GM12891 (cell line): ENCODE data around the gene CNTN2.
A peak's percentile ranks its signal among the peaks of the same experiment; 100 is the strongest.

Experiments
- DNase-seq: peaks from one replicate; pipeline ENCODE4 v3.0.0; 2011; ENCODE audit warnings: low spot score; ENCODE audit not compliant: insufficient read length
- FAIRE-seq: peaks from 2 replicates; lab custom pipeline; 2011; peaks lifted over from hg19 to GRCh38; lab: Jason Lieb, UNC
- PAX5 ChIP-seq: IDR thresholded peaks from 2 replicates; pipeline ENCODE4 v1.6.1; 2011; ENCODE audit warnings: low read length, moderate library complexity, mild to moderate bottlenecking; ENCODE audit not compliant: insufficient read depth, severe bottlenecking
- POLR2A ChIP-seq: IDR thresholded peaks from 2 replicates; pipeline ENCODE4 v1.6.1; 2011; ENCODE audit warnings: low read depth, low read length, control low read depth
- POLR2AphosphoS5 ChIP-seq: IDR thresholded peaks from 2 replicates; pipeline ENCODE4 v1.6.1; 2011; ENCODE audit warnings: low read depth, low read length, control low read depth
- POU2F2 ChIP-seq: IDR thresholded peaks from 2 replicates; pipeline ENCODE4 v1.6.1; 2011; ENCODE audit warnings: low read depth, mild to moderate bottlenecking, control low read depth, low read length, moderate library complexity
- SPI1 ChIP-seq: IDR thresholded peaks from 2 replicates; pipeline ENCODE4 v1.6.1; 2011; ENCODE audit warnings: low read depth, low read length, control low read depth
- TAF1 ChIP-seq: IDR thresholded peaks from 2 replicates; pipeline ENCODE4 v1.6.1; 2011; ENCODE audit warnings: low read depth, low read length, control low read depth

The CNTN2 gene

DNA sequence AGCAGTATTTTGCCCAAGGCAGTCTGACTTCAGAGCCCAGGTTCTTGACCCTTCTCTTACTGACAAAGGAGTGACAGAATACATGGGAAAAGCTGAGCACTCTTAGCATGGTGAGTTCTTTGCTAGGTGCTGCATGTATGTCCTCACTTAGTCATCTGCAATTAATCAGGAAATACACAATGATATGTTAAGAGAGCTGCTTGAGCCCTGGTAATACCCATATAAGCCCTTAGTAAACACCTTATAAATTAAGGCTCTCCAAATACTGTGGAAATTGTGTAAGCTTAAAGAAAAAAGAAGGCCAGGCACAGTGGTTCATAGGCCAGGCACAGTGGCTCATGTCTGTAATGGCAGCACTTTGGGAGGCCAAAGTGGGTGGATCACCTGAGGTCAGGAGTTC lies 55.2 kb downstream of the CNTN2 start:
- no peak for FAIRE-seq
- no peak for TF ChIP-seq POLR2A
- no peak for TF ChIP-seq PAX5
- no peak for TF ChIP-seq POU2F2
- TF ChIP-seq POLR2AphosphoS5, result no peak
- no peak for TF ChIP-seq SPI1
- TF ChIP-seq TAF1, result no peak
- DNase-seq, result no peak

DNA sequence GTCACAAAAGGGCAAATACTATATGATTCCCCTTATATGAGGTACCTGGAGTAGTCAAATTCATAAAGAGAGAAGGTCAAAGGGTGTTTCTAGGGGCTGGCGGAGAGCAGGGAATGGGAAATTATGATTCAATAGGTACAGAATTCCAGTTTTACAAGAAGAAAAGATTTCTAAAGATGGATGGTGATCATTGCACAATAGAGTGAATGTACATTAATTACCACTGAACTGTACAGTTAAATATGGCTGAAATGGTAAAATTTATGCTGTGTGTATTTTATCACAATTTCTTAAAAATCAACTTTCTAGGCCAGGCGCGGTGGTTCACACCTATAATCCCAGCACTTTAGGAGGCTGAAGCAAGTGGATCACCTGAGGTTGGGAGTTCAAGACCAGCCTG lies 59.4 kb downstream of the CNTN2 start:
- FAIRE-seq (no peak), DNase-seq (no peak)
- TF ChIP-seq PAX5 (no peak), TAF1 (no peak), POLR2A (no peak), POU2F2 (no peak), POLR2AphosphoS5 (no peak), SPI1 (no peak)

DNA sequence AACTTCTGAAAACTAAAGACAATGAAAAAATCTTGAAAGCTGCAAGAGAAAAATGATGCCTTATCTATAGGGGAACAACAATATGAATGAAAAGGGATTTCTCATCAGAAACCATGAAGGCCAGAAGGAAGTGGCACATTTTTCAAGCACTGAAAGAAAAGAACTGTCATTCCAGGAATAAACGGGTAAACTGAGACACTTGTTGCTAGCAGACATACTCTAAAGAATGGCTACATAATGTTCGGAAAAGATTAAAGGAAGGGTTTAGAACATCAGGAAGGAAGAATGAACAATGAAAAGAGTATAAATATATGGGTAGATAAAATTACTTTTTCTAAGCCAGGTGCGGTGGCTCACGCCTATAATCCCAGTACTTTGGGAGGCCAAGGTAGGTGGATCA lies 64.3 kb downstream of the CNTN2 start:
- no peak for FAIRE-seq
- TF ChIP-seq TAF1, result no peak
- TF ChIP-seq POU2F2, result no peak
- no peak for DNase-seq

DNA sequence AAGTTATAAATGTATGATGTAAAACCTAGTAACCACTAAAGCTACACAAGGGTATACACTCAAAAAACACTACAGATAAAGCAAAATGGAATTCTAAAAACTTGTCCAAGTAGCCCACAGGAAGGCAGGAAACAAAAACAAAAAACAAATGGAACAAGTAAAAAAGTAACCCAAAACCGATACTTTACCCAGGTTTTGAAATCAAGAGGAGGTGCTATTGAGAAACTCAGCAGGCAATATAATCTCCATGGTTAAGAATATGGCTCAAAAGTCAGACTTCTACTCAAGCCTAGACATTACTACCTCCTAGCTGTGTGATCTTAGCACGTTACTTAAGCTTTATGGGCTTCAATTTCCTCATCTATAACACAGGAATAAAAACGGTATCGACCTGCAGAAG lies 65.5 kb downstream of the CNTN2 start:
- DNase-seq (no peak), FAIRE-seq (no peak)
- TF ChIP-seq POLR2A (no peak), PAX5 (no peak), POLR2AphosphoS5 (no peak), TAF1 (no peak), SPI1 (no peak), POU2F2 (no peak)

DNA sequence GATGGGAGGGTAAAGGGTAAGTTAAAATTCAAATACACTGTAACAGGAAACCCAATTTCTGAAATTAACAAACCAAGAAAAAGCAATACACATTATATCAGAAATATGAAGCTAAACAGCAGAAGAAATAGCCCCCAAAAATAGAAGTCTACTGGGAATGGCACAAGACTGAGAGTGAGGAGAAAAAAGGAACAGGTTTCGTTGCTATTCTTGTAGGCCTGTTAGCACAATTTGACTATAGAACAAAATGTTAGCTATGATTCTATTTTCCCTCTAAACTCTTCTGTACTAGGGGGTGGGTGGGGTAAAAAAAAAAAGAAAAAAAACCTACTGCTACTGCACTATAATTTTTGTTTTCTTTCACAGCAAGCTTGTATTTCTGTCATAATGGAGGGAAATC lies 66.3 kb downstream of the CNTN2 start:
- FAIRE-seq (no peak), DNase-seq (no peak)
- TF ChIP-seq POU2F2 (no peak), TAF1 (no peak), SPI1 (no peak), PAX5 (no peak), POLR2A (no peak), POLR2AphosphoS5 (no peak)

DNA sequence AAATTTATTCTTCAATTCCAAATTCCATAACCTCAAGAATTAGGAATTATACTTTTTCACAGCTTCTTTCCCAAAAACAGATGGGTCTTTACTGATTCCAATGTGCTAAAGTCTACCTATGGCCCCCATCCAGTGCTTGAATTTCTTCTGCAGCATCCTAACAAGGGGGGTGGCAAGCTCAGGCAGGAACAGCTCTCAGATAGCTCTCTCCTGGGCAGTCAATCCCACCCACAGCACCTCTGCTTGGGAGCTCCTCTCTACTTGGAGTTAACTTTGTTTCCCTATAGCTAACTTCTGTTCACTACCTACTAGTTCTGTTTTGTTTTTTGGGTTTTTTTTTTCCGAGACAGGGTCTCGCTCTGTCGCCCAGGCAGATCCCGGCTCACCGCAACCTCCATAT lies 66.7 kb downstream of the CNTN2 start:
- no peak for FAIRE-seq
- no peak for DNase-seq
- TF ChIP-seq POLR2A (no peak), POLR2AphosphoS5 (no peak), POU2F2 (no peak), TAF1 (no peak), SPI1 (no peak), PAX5 (no peak)

DNA sequence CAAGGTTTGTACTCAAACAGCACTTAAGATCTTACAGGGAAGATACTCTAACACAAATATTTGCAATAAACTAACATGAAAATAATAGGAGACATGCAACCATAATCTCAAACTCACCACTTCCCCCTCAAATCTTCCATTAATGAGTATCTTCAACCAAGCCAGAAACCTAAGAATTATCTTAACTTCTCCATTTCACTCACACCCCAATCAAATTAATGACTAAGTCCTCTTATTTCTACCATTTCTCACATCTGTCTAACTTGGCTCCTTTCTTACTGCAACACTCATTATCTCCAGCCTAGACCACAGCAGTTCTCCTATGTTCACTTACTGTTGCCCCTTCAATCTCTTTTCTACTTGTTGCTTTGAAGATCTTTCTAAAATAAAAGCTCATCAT lies 68.3 kb downstream of the CNTN2 start:
- DNase-seq (no peak), FAIRE-seq (no peak)
- TF ChIP-seq POLR2AphosphoS5 (no peak), SPI1 (0 out of 2 replicates have a peak, but pooled peaks have one; percentile 20), PAX5 (no peak), TAF1 (no peak)

DNA sequence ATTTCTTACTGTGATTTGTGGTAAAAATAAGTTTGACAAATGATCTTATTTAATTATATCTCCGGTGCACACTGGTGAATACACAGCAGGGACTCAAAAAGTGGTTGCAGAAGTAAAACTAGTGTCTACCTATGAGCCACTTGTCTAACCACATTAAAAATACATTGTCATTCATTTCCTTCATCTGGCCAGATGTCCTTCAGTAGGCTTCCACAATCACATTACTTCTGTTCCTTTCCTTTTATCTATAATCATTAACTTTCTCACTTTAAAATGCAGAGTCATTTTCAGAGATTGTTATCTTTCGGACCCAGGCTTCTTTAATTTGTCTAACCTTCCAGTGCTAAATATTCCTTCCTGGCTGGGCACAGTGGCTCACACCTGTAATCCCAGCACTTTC lies 75.7 kb downstream of the CNTN2 start:
- DNase-seq (no peak), FAIRE-seq (no peak)
- TF ChIP-seq POU2F2 (no peak), SPI1 (no peak), POLR2AphosphoS5 (no peak), POLR2A (no peak), TAF1 (no peak), PAX5 (no peak)

DNA sequence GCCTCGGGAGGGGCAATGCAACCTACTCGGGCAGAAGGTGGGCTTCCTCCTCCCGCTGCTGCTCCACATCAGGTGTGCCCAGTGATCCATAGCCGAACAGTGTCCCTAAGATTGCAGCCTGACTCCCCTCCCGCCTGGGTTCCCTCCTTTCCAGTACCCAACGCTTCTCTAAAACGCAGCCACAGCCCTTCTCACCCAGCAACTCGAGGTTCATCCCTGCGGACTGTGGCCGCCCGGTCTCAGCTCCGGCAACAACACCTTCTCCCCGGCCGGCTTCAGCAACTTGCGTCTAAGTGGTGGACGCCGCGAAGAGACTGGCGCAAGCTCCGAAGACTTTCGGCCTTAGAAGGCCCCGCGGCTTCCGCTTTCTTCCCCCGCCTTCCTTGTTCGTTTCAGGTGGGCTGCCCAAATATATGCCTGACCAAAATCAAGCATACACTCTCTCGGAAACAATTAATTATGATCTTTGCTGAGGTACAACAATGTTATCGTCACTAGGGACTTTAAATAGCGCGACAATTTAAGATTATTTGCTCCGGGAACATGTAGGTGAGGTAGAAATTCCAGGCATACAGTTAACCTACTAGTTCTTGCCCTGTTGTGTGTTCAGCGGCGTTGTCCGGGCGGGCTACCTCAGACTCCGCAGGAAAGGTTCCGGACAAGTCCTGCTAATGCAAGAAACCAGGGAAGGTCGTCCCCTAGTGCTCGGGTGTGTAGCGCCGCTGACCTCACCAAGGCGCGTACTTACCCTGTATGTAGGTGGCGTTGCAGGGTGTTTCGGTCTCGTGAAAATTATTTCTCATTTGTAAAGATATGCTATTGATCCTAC lies 78.9 kb downstream of the CNTN2 start, which contains the start of gene RBBP5:
TSS of gene RBBP5 (minus strand) at position 319 of the 829 bp plus-strand sequence. CDS start at position 214, 105 bp downstream.
- peak; percentile 88 for FAIRE-seq
- TF ChIP-seq PAX5, result peak; percentile 58
- TF ChIP-seq POLR2AphosphoS5, result peak; percentile 98
- peak; percentile 84 for TF ChIP-seq SPI1
- TF ChIP-seq POLR2A, result peak; percentile 98
- peak; percentile 90 for TF ChIP-seq TAF1
- TF ChIP-seq POU2F2, result peak; percentile 94
- DNase-seq, result peak; percentile 69

DNA sequence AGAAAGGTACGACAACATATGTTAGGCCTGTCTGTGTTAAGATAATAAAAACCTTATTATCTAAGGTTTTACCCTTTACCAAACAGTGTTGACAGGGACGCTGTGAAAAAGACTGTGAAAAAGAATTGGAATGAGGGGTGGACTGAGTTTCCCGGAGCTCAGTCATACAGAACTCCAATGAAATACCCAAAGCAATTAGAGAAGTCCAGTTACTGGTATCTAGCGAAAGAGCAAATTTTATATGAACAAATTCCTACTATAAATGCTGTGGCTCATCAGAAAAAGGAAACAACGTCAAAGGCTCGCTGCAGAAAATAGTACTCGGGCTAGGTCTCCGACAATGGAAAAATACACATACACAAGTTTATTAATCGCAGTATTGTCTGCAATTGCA lies 79.5 kb downstream of the CNTN2 start:
- DNase-seq (no peak), FAIRE-seq (no peak)
- TF ChIP-seq POLR2AphosphoS5 (no peak), POLR2A (no peak), POU2F2 (no peak), SPI1 (no peak), PAX5 (no peak), TAF1 (no peak)

DNA sequence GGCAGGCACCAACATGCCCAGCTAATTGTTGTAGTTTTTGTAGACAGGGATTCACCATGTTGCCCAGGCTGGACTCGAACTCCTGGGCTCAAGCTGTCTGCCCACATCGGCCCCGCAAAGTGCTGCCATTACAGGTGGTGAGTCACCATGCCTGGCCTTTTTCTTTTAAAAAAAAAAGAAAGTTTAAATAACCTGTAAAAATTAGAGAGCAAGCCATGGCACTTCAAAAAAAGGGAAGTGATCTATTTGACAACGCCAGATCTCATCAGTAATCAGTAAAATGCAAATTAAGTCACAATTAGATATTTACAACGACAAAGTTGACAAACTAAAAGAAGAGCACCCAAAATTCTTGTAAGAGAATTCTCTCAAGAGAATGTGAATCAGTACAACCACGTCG lies 81.7 kb downstream of the CNTN2 start:
- FAIRE-seq (no peak), DNase-seq (no peak)
- TF ChIP-seq SPI1 (peak; percentile 96), POLR2AphosphoS5 (no peak), TAF1 (no peak), POU2F2 (no peak), PAX5 (no peak), POLR2A (no peak)

DNA sequence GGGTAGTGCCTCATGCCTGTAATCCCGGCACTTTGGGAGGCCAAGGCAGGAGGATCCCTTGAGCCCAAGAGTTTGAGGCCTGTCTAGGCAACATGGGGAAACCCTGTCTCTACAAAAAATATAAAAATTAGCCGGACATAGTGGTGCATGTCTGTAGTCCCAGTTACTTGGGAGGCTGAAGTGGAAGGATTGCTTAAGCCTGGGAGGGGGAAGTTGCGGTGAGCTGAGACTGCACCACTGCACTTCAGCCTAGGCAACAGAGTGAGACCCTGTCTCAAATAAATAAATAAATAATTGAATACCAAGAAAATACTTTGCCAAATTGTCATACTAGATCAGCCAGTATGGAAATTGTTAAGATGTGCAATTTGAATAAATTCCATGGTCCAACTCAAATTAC lies 84.6 kb downstream of the CNTN2 start:
- FAIRE-seq (no peak), DNase-seq (no peak)
- TF ChIP-seq POU2F2 (no peak), POLR2AphosphoS5 (no peak), TAF1 (no peak), POLR2A (no peak), PAX5 (no peak), SPI1 (no peak)
